Epithelial cell of prostate (primary cell): Measurements from ENCODE around the gene KAZN.

Experiments
- DNase-seq: peaks from one replicate; pipeline ENCODE4 v3.0.0-alpha.2; 2011; ENCODE audit warnings: low read depth, low spot score
- H3K27ac ChIP-seq: fragments of 450-650 bp; 2 replicates; pipeline ENCODE4 v1.5.1; 2017; ENCODE audit warnings: mild to moderate bottlenecking

The KAZN gene

DNA sequence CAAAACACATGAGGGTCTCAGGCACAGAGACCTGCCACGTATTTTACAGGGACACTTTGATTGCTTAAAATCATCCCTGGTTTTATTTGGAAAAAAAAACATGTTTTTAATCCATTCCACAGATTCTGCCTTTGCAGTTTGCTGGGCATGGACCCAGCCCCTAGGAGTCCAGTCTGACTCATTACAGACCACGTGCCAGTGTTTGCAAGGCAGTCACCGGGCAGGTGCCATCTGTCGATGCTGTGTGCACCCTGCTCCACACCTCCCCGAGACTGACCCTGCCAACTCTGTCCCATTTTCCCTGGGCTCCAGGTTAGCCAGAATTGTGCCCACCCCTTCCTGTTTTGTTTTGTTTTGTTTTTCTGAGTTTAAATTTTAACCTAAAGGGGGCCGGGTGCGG lies 406.6 kb downstream of the KAZN start:
- no peak overlapping the region for H3K27ac ChIP-seq
- DNase-seq: no peak

DNA sequence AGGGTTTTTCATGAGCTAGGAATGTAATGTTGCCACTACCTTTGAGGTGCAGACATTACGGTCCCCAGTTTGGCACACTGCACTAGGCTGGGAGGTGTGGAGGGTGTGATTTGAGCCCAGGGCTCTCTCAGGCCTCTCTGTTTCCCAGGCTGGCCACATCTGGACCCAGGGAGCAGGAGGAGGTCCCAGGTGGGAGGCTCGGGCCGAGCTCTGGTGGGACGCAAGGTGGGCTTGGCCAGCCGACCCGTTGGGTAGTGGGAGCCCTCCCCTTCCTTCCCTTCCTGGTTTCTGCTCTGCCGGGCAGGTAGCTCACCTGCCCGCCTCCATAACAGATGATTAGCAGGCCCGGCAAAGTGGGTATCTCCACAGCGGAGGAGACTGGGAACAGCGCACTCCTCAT lies 408.9 kb downstream of the KAZN start:
- H3K27ac ChIP-seq: no peak overlapping the region
- DNase-seq: no peak

DNA sequence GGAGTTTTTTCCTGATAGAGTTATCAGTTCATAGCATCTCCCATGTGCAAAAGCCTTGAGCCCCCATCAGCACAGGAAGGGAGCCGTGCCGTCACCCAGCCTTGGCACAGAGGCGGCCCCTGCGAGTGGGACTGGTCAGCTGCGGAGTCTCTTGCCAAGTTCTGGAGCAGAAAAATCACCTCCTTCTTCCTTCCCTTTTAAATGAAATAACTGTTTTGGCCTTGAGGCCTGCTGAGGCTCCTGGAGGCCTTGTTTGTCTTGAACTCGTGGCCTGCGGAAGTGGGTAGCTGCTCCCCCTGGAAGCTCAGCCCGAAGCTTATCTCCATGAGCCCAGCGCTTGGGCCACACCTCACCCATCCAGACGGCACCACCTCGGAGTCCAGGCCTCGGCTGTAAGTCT lies 409.4 kb downstream of the KAZN start:
- no peak for DNase-seq
- no peak overlapping the region for H3K27ac ChIP-seq

DNA sequence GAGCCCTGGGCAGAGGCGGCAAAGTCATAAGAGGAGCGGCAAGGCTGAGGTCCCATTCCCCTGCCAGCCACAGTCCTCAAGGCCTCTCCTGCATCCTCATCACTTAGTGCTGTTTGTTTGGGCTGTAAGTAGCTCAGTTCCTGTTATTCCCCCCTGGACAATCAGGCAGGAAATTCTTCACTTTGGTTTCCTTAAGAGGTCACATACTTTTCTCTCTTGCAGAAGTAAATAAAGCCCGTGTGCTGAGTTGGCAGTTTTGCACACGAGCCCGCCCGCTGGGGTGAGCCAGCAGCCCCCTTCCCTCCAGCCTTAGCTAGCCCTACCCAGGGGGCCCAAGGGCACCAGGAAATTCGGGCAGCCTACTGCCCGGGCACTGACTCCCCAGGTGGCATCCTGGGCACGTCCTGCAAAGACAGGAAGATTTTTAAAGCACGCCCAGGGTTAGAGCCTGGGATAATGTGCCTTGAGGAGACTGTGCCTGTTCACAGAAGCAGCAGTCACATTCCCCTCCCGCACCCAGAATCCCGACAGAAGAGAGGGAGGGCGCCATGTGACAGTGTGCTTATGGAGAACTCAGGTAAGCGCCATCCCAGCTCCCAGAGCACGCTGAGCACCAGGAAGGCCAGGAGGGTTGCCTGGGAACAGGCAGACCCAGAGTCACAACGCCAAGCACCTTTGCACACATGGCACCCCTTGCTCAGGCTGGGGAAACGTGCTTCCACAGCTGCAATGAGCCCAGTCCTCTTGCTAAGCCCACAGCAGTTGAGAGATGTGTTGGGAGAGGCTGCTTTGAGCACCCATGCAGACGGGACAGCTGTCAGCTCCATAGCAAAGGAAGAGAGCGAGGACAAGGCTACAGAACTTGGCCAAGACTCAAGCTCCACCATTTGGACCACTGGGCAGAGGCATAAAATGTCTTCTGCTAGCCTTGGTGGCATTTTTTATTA lies 410.6 kb downstream of the KAZN start:
- DNase-seq: no peak
- H3K27ac ChIP-seq: no peak overlapping the region

DNA sequence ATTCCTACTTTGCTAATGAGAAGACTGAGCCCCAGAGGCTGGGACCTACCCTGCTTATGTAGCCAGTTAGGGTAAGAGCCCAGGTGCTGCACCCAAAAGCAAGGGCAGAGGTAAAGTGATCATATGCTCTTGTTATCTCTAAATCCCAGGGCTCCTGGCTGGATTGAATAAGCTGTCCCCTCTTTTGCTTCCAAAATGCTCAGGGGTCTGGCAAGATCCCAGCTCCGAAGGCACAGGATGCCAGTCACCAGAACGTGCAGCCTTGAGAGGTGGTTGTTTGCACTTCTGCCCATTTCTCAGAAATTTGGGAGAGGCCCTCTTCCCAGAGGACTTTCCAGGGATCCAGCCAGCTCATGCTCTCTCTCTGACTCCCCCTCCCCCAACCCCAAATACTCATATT lies 412.7 kb downstream of the KAZN start:
- DNase-seq: no peak
- H3K27ac ChIP-seq: no peak overlapping the region

DNA sequence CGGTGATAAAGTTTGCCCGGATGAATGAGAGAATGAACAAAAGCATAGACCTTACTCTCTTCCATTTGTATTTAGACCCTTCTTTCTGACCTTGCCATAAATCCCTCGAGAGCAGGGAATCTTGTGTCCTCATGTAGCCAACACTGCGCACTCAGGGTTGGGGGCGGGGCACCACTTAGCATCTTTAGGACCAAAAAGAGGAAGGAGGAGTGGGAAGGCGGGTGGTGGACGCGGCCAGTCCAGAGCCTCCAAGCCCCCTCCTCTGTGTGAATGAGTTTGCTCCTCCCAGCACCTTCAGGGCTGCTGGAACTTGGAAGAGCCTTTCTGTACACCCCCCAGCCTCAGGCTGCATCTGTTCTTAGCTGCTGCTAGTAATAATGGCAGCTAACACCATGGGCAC lies 413.2 kb downstream of the KAZN start:
- H3K27ac ChIP-seq: no peak overlapping the region
- DNase-seq: no peak

DNA sequence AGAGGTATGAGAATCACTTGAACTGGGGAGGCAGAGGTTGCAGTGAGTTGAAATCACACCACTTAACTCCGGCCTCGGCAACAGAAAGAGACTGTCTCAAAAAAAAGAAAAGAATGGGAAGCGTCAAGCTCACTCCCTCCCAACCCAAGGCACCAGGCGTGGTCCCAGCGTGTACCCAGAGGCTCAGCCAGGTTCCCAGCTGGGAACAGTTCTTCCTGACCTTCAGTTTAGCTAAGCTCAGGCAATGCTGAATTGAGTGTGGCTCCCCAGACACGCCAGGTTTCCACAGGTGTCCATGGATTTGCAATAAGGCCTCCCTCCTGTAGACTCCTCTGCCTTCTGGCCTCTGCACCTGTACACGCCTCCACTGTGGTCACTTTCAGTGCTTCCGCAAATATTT lies 414.3 kb downstream of the KAZN start:
- DNase-seq: no peak
- H3K27ac ChIP-seq: no peak overlapping the region

DNA sequence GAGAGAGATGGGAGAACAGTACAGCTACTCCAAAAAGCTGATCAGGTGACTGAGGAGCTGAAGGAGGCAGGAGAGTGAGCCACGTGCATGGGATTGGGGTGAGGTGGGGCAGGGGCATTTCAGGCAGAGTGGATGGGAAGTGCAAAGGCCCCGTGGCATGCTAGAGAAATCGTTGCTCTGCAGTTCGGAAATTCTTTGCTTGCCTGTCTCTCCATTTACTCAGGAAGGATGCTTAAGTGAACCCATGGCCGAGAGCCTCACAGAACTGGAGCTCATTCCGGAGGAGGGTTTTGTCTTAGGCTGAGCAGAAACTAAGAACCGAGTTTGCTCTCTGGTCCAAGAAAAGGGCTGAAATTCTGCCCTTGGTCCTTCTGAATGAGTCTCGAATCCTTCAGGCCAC lies 415.3 kb downstream of the KAZN start:
- no peak overlapping the region for H3K27ac ChIP-seq
- no peak for DNase-seq

DNA sequence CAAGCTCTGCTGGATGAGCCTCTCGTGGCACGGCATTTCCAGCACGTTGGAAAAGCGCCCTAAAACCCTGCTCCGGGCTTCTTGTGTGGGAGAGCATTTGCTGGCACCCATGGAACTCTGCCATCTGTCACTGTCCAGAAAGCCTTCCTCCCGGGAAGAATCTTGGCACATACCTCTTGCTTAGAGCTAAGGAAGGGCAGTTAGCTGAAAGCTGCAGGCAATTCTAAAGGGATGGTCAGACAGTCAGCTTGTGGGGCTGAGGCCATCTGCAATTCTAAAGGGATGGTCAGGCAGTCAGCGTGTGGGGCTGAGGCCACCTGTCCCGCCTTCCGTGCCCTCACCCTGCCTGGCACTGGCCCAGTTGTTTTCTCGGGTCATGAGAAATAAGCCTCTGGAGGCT lies 416.0 kb downstream of the KAZN start:
- no peak overlapping the region for H3K27ac ChIP-seq
- DNase-seq: no peak

DNA sequence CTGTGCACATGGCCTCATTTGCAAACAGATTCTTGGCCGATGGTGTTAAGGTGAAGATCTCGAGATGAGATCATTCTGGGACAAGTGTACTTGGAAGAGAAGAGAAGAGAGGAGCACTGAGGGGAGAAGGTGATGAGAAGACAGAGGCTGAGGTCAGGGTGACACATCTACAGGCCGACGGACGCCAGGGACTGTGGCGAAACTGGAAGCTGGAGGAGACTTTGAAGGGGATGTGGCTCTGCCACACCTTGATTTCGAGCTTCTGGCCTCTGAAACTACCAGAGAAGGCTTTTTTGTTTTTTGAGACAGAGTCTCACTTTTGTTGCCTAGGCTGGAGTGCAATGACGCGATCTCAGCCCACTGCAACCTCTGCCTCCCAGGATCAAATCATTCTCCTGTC lies 417.5 kb downstream of the KAZN start:
- no peak overlapping the region for H3K27ac ChIP-seq
- no peak for DNase-seq

DNA sequence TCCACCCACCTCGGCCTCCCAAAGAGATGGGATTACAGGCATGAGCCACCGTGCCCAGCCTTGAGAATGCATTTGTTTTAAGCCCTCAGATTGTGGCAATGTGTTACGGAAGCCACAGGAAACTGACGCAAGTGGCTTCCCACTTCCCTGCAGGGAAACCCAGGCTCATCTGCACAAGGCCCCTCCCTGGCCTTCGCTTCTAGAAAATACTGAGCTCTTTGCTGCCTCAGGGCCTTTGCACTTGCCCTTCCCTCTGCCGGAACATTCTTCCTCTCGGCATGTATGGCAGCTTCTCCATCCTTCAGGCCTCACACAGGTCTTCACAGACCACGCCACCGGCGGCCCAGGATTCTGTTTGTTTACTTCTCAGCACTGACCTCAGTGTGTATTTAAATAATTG lies 418.0 kb downstream of the KAZN start:
- DNase-seq: no peak
- H3K27ac ChIP-seq: no peak overlapping the region

DNA sequence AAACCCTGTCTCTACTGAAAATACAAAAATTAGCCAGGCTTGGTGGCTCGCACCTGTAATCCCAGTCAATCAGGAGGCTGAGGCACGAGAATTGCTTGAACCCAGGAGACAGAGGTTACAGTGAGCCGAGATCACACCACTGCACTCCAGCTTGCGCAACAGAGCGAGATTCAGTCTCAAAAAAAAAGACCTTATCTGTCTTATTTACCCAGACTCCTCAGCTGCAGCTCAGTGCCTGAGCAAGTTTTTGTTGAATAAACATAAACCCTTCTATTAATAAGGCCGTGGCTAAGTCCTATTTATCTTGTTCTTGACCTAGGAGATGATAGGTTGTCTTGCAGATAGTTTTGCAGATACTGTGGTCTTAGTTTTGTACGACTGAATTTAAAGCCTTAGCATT lies 418.6 kb downstream of the KAZN start:
- no peak for DNase-seq
- no peak overlapping the region for H3K27ac ChIP-seq

DNA sequence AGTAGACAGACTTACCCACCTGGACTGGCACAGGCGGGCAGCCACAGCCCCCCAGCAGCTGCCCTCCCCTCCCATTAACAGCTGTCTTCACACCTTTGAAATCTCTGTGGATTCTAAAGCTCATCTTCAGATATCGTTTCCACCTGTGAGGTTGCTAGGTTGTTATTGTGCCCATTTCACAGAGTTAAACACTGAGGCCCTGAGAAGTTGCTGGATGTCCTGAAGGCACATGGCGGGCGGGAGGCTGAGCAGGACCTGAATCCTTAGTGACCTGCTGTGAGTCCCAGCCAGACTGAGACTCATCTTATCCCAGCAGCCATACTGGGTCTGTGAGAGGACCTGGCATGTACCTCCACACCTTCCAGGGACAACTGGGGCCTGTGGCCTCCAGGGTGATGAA lies 420.3 kb downstream of the KAZN start:
- DNase-seq: no peak
- H3K27ac ChIP-seq: no peak overlapping the region

DNA sequence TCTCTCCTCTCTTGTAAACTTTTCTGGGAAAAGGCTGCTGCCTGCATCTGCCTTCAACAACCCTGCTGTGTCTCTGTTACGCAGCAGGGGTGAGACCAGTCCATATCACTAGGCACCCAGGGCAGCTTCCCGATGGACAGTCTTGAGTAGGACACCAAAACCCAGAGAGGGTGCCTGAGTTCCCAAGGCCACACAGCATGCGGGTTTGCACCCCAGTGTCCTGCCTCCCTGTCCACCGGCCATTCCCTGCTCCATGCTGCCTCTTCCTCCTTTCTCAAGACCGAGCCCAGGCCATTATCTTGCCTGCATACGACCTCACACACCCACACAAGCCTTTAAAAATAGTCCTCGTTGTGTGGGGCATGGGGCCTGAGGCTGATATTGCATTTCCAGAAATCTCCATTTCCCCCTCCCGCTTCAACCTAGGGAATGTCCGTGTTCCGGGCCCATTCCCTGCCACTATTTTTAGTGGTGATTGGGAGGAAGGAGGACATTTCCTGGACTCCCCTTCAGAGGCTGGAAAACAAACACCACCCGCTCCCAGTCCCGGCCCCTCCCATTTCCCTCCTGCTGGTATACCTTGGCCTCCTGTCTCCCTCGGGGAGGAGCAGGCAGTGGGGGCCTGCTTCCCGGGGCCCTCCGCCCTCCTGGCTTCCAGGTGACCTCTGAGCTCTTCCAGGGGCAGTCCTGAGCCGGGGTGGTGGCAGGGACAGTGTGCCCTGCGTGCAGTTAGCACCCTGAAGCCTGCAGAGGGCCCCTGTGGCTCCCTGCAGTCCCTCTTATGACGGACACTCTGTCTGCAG lies 422.7 kb downstream of the KAZN start:
- H3K27ac ChIP-seq: no peak overlapping the region
- no peak for DNase-seq

DNA sequence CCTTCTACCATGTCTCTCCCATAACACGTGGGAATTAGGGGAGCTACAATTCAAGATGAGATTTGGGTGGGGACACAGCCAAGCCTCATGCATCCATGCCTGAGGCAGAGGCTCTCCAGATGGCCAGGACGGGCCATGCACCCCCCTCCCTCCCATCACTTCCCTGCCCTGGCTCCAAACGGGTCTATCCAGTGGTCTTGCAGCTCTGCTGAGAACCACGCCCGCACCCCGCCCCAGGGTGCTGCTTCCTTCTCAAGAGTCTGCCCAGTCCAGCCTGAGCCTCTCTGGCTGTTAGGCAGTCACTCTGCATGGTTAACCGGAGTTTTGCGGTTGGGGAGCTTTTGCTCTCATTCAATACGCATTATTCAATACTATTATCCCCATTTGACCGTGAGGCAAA lies 423.6 kb downstream of the KAZN start:
- no peak for DNase-seq
- H3K27ac ChIP-seq: no peak overlapping the region

DNA sequence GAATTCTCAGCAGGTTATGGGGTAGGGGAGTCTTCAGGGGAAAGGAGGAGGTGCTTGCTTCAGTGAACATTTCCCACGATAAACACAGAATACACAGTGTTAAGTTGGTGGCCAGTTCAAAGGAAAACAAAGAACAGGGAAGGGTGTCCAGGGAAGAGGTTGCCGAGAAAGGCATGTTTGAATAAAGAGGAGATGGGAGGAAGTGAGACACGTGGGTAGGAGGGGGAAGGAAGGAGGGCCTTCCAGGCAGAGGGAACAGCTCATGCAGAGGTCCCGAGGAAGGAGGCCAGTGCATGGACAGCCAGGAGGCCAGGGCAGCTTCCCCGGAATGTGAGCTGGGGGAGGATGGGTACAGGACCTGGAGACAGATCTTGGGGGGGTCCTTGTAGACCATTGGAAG lies 424.7 kb downstream of the KAZN start:
- DNase-seq: no peak
- no peak overlapping the region for H3K27ac ChIP-seq

DNA sequence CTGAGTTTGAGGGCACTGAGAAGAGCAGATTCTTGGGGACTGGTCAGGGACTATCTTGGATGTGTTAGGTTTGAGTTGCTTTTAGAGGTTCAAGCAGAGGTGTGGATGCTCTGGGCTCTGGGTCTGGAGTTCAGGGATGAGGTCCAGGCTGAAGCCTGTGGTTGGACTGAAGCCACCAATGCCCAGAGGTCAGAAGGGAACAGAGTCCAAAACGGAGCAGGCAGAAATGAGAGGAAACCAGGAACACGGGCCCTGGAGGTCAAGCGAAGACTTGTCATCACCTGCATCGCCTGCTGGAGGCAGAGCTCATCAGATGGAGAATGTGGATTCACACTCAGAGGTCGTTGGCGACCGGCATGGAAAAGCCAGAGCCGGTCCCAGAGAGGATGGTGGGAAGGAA lies 425.5 kb downstream of the KAZN start:
- DNase-seq: no peak
- H3K27ac ChIP-seq: no peak overlapping the region

DNA sequence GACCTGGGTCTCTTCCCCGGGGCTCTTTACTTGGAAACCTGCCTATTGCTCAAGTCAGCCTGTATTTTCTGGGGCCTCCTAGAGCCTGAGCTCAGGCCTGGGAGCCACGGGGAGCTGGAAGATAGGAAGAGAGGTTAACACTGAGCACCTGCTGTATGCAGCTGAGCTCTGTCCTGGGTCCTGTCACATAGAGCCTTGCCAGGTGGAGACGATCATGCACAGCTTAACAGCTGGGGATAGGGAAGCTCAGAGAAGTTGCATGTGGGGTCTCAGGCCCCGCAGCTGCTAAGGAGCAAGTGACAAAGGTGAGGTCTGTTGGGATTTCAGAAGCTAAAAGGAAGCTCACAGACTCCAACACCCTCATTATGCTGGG lies 427.6 kb downstream of the KAZN start:
- no peak overlapping the region for H3K27ac ChIP-seq
- no peak for DNase-seq

DNA sequence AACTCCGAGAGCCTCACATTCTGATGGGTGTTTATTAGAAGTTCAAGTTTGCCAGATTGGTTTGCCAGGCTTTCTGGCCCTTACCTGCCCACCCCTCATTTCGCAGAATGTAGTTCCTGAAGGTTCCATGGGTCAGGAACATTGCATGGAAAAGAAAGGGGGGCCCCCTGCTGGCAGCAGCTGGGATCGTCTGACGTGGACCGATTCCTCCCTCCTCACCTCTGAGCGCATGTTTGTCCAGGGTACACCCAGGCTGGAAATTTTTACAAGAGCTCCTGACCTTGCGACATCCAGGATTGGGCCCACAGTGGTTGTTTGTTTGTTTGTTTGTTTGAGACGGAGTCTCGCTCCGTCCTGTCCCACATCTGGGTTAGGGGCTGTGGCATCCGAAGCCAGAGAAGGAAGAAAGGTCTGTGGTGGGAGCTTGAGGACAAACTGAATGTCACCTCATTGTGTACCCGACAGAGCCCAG lies 429.1 kb downstream of the KAZN start:
- peak overlapping the region; percentile 13 for H3K27ac ChIP-seq
- DNase-seq: no peak

DNA sequence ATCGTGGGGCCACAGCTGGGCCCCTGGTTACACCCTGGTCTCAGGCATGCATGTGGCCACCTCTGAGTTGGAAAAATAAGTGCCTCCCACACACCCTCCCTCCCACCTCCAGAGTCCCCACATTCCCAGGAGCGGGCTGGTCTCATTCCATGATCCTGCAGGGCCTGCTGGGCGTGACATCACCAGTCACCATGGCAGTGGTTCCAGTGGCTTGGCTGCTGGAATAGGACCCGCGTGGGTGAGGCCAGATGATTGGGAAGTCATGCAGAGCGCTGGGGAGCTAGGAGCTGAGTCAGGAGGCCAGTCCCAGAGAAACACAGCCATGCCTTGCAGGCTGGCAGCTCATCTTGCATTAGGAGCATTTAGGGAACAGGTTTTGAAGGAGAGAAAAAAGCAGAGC lies 429.6 kb downstream of the KAZN start:
- H3K27ac ChIP-seq: peak overlapping the region; percentile 13
- peak; percentile 5 for DNase-seq

DNA sequence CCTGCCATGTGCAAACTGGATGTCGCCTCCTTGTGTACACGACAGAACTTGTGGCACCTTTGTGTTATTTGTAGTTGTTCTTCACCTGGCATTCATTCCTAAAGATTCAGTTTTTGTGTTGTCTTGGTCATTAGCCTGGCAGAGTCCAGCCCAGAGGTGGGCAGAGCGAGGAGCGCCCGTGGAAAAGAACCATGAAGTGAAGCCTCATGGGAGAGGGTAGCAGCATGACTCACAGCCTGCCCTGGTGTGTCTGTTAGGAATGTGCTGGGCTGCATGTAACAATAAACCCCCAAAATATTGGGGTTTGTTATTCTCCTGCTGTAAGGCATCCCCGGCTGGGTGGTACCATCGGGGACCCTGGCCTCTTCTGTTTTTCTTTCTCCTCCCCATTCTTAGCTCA lies 430.1 kb downstream of the KAZN start:
- no peak overlapping the region for H3K27ac ChIP-seq
- DNase-seq: no peak

DNA sequence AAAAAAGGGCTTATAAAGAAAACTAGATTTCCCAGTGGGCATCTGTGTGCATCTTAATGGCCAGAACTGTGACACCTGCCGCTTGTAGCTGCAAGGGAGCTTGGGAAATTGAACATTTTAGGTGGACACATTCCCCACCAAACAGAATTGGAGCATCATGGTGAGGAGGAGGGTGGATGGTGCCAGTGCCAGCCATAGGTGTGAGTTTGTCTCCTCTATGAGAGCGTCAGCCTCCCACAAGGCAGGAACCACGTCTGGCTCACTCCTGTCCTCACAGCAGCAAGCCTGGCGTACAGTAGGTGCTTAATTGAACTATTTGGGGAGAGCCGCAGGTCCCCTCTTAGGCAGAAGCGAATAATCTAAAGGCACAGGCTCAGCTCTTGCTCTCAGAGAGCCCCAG lies 430.6 kb downstream of the KAZN start:
- no peak overlapping the region for H3K27ac ChIP-seq
- DNase-seq: no peak
